Esophagus squamous epithelium (tissue), 5 donors: ENCODE results near the gene CARHSP1. TPM values are rescaled to one million over a fixed set of nuclear protein-coding genes. Genes with fewer than 3 reads are reported as not detected.

Experiments used
- DNase-seq: peaks from one replicate; lab custom pipeline; 2025; lab: John Stamatoyannopoulos, UW
- H3K27ac ChIP-seq, 4 donors: fragments of 200-600 bp; sonication (generic); one replicate each; pipeline ENCODE4 v1.5.1; 2016 to 2019; ENCODE audit warnings: mild to moderate bottlenecking in 1 of 4
- H3K27me3 ChIP-seq, 4 donors: fragments of 200-600 bp; sonication (generic); 1 replicate in 3 of 4; 2 replicates in 1 of 4; pipeline versions ENCODE4 v1.5.1 to v1.6.0; 2017 to 2021; ENCODE audit warnings: antibody characterized with exemption in 1 of 4
- H3K36me3 ChIP-seq, 3 donors: fragments of 200-600 bp; sonication (generic); one replicate each; pipeline ENCODE4 v1.5.1; 2016 to 2019
- H3K4me1 ChIP-seq, 3 donors: fragments of 200-600 bp; sonication (generic); one replicate each; pipeline ENCODE4 v1.5.1; 2017 to 2019
- H3K4me3 ChIP-seq, 4 donors: fragments of 200-600 bp; sonication (generic); 1 replicate in 3 of 4; 2 replicates in 1 of 4; pipeline ENCODE4 v1.5.1; 2016 to 2019; ENCODE audit warnings: mild to moderate bottlenecking in 2 of 4, moderate library complexity in 1 of 4
- H3K9me3 ChIP-seq, 3 donors: fragments of 200-600 bp; sonication (generic); one replicate each; pipeline ENCODE4 v1.5.1; 2016 to 2019
- CTCF ChIP-seq, 6 experiments: fragments of 450-650 bp in 4 of 6; fragments of 200-600 bp in 2 of 6; sonication (generic) in 2 of 6; IDR thresholded peaks; one replicate each; pipeline ENCODE4 v1.5.1; 2016 to 2019; ENCODE audit warnings: antibody characterized with exemption in 6 of 6, mild to moderate bottlenecking in 4 of 6, moderate library complexity in 4 of 6
- POLR2A ChIP-seq, 4 donors: fragments of 450-650 bp; IDR thresholded peaks; one replicate each; pipeline ENCODE4 v1.6.1; 2017; ENCODE audit warnings: antibody characterized with exemption in 4 of 4, mild to moderate bottlenecking in 4 of 4, moderate library complexity in 3 of 4
- WGBS, 2 donors: methylation state at CpG; one replicate each; pipeline ENCODE4 v1.1.5; 2018; 5-methylcytosine and 5-hydroxymethylcytosine counted together
- intact Hi-C: fragments of 100-400 bp; cut with DNase I; formaldehyde crosslinking; loops from one replicate; pipeline ENCODE4 v1.15.0; 2022
- total RNA-seq, 4 donors: library from RNA; depleted of rRNA; stranded (reverse); fragments of >200 nt; gene quantifications; one replicate each; pipeline ENCODE4 v1.1.0, GENCODE V29; 2016
- donor health status: DM: yes; HTN: yes; CAD: no.

The CARHSP1 gene
- total RNA-seq, 4 donors from 2014 or later = 84.5 to 244 (median 159) TPM

DNA sequence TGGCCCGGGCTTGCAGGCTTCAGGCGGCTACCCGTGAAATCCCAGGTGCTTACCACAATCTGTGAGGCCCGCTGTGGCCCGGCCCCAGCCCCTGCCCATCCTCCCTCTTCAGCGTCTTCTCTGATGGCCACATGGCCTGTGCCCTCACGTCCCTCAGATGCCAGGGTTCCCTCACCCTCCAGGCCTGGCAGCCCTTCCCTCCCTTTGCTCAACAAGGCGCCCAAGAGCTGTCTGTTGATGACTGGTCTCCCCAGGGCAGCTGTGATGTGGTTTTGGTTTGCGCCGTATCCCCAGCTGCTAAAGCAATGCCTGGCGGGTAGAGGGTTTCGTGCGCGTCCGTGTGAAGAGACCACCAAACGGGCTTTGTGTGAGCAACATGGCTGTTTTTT, 36.1 kb downstream of the CARHSP1 start:
- Histone ChIP-seq H3K4me1 (peaks cover 0 to 23% (median 4%) of the 10 kb centered on the region in 3 donors), H3K4me3 (no peak overlapping the region), H3K27me3 (no peaks in the 10 kb centered on the region), H3K9me3 (no peaks in the 10 kb centered on the region), H3K27ac (no peak overlapping the region), H3K36me3 (peaks cover 7 to 44% (median 7%) of the 10 kb centered on the region in 3 donors)
- 79 to 86% methylated on average over 7 to 16 of the region's 16 CpGs for WGBS, 2 donors
- intact Hi-C loops = no loop called here
- no peak for DNase-seq
- TF ChIP-seq CTCF (IDR thresholded peaks at IDR 0.05) (no peak), POLR2A (IDR thresholded peaks at IDR 0.05) (no peak)

DNA sequence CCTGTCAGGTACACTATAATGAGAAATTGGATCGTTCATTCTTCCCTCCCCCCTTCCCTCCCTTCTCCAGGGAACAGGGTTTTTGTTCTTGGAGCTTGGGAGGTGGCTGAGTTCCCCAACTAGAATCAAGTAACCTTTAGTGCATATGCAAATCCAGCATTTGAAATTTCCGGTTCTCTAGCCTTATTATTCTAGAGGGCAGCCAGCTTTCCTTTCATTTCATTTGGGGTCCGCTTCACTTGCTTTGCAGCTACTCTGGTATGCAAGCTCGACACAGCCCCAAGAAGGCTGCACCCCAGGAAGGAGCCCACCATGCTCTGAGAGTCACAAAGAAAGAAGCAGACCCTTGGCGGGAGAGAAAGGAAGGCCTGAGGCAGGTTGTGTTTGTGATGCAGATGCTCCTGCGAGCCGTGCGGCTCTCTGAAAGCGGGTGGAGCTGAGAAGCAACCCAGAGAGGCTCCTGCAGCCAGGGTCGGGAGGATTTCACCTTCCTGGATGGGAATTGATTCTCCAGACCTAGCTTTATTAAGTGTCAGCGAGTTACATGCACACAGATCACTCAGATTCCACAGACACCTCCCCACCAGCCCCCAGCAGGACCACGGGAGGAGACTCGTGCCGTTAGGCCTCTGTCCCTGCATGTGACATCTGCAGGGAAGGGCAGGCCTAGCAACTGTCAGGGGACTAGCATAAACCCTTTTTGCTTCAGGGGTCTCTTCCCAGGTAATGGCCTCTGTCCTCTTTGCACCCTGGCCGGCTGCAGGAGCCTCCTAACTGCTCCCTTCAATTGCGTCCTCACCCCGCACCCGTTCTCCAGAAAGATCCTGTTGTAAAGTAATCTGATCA, 36.7 kb downstream of the CARHSP1 start:
- intact Hi-C loops = no loop called here
- Histone ChIP-seq H3K4me3 (no peak overlapping the region), H3K36me3 (peaks cover 7 to 44% (median 7%) of the 10 kb centered on the region in 3 donors), H3K9me3 (no peaks in the 10 kb centered on the region), H3K27me3 (no peaks in the 10 kb centered on the region), H3K4me1 (peaks cover 0 to 23% (median 4%) of the 10 kb centered on the region in 3 donors), H3K27ac (no peak overlapping the region)
- 82 to 85% methylated on average over 14 to 18 of the region's 18 CpGs for WGBS, 2 donors
- TF ChIP-seq POLR2A (IDR thresholded peaks at IDR 0.05) = no peak
- TF ChIP-seq CTCF (IDR thresholded peaks at IDR 0.05) = no peak
- DNase-seq = no peak

DNA sequence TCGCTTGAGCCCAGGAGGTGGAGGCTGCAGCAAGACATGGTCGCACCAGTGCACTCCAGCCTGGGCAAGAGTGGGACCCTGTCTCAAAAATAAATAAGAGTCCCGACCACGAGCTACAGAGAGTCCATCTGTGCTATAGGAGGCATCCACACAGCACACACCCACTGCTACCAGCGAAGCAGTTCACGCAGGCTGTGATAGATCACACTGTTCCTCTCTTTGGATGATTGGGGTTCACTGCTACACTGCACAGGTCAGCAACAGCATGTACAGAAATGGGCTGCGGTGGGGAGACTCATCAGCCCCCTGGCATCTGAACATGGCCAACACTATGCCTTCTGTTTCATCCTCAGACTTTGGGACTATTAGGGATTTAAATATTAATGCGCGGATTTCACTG, 37.4 kb downstream of the CARHSP1 start:
- H3K36me3 ChIP-seq = peaks cover 7 to 44% (median 7%) of the 10 kb centered on the region in 3 donors
- H3K27ac ChIP-seq = no peak overlapping the region
- no peaks in the 10 kb centered on the region for H3K27me3 ChIP-seq
- peaks cover 0 to 23% (median 4%) of the 10 kb centered on the region in 3 donors for H3K4me1 ChIP-seq
- WGBS, 2 donors = 87 to 94% methylated on average over 9 of the region's 9 CpGs
- intact Hi-C loops = no loop called here
- no peak for DNase-seq
- no peaks in the 10 kb centered on the region for H3K9me3 ChIP-seq
- no peak for TF ChIP-seq CTCF (IDR thresholded peaks at IDR 0.05)
- no peak for TF ChIP-seq POLR2A (IDR thresholded peaks at IDR 0.05)
- no peak overlapping the region for H3K4me3 ChIP-seq

DNA sequence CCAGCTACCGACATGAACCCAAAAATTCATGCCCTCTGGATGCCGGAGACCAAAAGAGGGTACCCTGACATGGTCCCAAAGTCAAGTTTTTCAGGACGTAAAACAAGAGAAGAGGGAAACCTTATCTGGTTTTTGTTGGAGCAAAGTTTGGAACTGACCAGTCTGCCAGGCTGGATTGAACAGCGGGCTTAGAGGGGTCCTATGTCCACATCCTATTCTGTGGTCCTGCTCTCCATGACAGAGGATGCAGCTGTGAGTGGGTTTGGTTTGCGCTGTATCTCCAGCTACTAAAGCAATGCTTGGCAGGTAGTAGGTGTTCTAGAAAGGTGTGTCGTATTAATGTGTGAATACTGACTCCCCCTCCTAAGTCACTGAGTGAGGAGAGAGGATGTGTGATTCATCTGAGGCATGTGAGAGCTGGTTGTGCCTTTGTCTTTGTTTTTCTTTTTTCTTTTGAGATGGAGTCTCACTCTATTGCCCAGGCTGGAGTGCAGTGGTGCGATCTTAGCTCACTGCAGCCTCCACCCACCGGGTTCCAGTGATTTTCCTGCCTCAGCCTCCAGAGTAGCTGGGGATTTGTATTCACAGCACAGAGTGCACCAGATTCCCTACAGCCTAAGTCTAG, 40.2 kb downstream of the CARHSP1 start:
- no peaks in the 10 kb centered on the region for H3K9me3 ChIP-seq
- TF ChIP-seq POLR2A (IDR thresholded peaks at IDR 0.05) (no peak), CTCF (IDR thresholded peaks at IDR 0.05) (no peak)
- WGBS, 2 donors = 66 to 69% methylated on average over 8 of the region's 8 CpGs
- no peak for DNase-seq
- H3K36me3 ChIP-seq = peaks cover 7 to 65% (median 7%) of the 10 kb centered on the region in 3 donors
- H3K4me1 ChIP-seq = peaks cover 0 to 23% (median 4%) of the 10 kb centered on the region in 3 donors
- no peak overlapping the region for H3K4me3 ChIP-seq
- no peaks in the 10 kb centered on the region for H3K27me3 ChIP-seq
- intact Hi-C loops = no loop called here
- H3K27ac ChIP-seq = peak overlapping the region in 2 of 4 donors; percentile 2 to 54
